ENCODE results near the gene RASA3.

GRCh38 chr13:114116734-114117133, 15.7 kb downstream of the RASA3 start:
- no peak for TF ChIP-seq CTCF (conservative IDR thresholded peaks at IDR 0.05; ENCODE audit: low read length)
- no peak for TF ChIP-seq EZH2phosphoT487 (IDR thresholded peaks at IDR 0.05; ENCODE audit: borderline replicate concordance, low read depth, low read length)
